ENCODE measurements around the gene TMED6.
A peak's percentile ranks its signal among the peaks of the same experiment; 100 is the strongest.

The TMED6 gene

DNA sequence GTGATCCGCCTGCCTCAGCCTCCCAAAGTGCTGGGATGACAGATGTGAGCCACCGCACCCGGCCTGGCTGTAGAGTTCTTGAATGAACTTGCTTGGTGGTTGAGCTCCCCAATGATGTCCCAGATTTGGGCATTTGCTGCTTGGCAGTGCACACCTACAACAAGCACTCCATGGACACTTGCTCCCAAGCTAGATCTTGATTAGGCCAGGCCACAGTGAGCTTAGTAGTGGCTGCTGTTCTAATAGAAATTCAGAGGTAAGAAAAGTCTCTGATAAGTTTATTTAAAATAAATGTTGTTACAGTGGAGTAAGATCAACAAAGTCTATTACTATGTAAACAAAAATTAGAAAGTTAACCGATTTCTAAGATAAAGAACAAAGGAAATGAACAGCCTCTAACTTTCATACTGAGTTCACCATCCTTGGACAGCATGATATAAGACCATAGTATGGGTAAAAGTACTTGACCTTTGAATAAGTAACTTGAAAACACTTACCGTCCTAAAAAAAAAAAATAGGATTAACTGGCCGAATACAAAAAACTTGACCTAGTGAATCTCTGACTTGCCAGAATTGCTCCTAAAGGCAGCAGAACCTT lies 951 bp downstream of the TMED6 start:
- no peak for DNase-seq

DNA sequence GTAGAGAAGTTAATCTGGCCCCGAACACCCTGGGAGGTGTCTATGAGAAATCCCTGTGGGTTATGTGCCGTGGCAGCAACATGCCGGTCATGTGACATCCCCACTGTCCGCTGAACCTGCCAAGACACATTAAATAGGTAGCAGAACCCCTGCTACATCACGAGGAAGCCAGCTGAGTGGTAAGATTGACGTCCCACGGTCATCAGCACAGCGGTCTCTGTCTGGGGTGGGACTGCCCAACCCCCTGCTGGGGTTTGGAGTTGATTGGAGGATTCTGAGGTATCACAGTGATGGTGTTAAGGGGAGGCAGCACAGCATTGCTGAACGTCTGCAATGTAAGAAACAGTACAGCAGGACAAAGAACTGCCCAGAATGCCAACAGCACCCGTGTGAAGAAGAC lies 2.0 kb downstream of the TMED6 start:
- no peak for DNase-seq

DNA sequence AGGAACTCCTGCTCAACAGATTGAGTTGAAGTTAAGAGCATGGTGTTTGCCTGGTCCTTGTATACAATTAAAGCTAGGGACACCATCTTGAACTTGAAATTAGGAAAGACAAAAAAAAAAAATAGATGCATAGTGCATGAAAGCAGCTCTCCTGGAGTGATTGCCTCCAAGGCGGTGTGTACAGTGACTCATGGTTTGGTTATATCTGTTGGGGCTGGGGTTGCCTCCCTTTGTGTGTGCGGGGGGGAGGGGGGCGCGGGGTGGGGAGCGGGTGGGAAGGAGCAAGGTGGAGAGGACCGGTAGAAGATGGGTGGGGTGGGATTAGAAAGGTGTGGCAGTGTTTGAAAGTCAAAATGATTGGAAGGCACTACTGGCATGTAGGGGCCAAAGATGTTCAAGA lies 3.4 kb downstream of the TMED6 start:
- DNase-seq: no peak

DNA sequence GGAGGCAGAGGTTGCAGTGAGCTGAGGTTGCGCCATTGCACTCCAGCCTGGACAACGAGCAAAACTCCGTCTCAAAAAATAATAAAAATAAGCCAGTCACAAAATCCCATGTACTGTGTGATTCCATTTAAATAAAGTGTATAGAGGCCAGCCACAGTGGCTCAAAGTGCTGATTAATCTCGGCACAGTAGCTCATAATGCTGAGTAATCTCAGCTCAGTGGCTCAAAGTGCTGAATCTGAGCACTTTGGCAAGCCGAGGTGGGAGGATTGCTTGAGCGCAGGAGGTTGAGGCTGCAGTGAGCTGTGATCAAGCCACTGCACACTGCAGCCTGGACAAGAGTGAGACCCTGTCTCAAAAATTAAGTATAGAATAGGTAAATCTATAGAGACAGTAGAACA lies 4.9 kb downstream of the TMED6 start:
- DNase-seq: no peak

DNA sequence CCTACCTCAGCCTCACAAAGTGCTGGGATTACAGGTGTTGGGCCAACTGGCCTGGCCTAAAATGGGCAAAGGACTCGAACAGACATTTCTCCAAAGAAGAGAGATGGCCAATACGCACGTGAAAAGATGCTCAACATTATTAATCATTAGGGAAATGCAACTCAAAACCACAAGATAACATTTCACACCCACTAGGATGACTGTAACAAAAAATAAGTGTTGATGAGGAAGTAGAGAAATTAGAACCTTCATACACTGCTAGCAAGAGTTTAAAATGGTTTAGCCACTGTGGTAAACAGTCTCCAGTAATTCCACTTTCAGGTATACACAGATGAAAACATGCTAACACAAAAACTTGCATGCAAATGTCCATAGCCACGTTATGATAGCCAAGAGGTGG lies 5.7 kb downstream of the TMED6 start:
- DNase-seq: no peak

DNA sequence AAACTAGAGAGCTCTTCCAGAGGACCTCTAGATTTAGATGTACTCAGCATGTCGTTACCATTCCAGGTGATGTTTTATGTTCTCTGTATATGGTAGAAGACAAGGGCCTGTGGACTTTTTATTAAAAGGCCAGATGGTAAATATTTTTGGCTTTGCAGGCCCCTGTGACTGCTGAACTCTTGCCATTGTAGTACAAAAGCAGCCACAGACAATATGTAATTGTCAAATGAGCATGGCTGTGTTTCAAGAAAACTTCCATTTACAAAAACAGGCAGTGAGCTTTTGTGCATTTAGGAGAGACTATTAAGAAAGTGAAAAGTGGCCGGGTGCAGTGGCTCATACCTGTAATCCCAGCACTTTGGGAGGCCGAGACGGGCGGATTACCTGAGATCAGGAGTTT lies 7.4 kb downstream of the TMED6 start:
- no peak for DNase-seq

DNA sequence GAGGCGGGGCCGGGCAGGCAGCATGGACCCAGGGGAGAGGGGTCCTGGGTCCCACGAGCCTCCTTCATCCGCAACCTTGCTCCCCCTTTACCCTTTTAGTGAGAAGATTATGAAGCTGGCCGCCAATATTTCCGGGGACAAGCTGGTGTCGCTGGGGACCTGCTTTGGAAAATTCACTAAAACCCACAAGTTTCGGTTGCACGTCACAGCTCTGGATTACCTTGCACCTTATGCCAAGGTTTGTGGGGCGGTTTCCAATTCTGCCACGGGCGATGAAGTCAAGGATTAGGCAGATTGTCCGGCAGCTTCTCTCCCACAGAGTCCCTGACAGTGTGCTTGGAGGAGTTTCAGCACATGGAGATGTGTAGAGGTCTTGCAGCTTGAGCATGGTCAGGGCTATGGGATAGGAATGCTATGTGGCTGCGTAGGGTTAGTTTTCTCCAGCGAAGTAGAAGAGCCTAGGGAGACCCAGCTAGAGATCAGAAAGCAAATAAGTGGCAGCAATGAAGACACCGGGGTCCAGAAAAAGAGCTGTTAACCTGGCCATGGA lies 11.4 kb downstream of the TMED6 start:
- DNase-seq: no peak

DNA sequence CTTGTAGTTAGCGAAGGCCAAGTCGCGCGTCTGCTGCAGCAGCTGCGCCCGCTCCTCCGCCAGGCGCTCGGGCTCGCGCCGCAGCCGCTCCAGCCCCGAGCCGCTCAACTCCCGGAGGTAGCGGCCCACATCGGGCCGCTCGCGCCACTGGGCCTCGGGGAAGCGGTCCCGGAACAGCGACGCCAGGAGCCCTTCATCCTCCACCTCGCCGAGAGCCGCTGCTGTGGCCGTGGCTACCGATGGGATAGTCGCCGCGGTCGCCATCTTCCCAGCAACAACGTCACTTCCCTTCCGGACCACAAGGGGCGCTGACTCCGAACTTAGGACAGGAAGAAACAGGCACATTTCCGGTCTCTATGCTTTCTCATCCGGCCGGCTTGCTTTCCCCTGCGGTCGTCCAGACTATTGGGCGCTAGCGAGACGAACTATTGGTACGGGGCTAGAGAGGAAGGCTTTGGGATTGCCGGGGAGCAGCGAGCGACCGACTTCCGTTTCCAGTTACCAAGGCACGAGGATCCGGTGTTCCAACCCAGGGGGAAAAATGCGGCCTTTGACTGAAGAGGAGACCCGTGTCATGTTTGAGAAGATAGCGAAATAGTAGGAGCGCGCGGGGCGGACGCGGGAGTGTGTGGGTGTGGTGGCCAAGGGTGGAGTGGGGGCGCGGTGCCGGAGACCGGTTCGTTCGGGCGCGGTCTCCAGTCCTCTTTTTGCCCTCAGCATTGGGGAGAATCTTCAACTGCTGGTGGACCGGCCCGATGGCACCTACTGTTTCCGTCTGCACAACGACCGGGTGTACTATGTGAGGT lies 12.1 kb downstream of the TMED6 start, which contains the start of the genes COG8 and NIP7:
Gene COG8 (minus strand): TSS at position 276 of the 806 bp plus-strand sequence. CDS start 12 bp downstream, at position 264.
Gene NIP7 (plus strand): TSS at position 484 of the 806 bp plus-strand sequence. CDS start 58 bp downstream, at position 542.
- DNase-seq: peak; percentile 93 to 97

DNA sequence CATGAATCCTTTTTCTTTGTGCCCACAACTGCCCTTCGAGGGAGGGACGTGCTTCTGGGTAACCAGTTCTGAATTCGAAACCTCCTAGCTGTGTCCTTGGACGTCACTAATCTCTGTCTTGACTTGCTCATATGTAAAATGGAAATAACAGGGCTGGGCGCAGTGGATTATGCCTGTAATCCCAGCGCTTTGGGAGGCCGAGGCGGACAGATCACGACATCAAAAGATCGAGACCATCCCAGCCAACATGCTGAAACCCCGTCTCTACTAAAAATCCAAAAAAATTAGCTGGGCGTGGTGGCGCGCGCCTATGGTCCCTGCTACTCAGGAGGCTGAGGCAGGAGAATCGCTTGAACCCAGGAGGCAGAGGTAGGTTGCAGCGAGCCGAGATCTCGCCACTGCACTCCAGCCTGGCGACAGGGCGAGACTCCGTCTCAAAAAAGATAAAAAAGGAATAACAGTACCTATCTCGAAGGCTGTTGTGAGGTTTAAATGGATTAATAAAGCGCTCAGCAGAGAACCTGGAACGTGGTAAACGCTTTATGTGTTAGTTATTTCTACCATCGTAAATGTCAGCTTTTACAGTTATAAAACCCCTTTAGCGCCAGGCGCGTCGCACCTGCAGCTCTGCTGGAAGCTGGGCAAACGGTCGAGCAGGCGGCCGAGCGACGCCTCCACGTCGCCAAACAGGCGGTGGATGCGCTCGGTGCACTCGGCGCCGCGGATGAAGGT lies 12.9 kb downstream of the TMED6 start:
- no peak for DNase-seq

DNA sequence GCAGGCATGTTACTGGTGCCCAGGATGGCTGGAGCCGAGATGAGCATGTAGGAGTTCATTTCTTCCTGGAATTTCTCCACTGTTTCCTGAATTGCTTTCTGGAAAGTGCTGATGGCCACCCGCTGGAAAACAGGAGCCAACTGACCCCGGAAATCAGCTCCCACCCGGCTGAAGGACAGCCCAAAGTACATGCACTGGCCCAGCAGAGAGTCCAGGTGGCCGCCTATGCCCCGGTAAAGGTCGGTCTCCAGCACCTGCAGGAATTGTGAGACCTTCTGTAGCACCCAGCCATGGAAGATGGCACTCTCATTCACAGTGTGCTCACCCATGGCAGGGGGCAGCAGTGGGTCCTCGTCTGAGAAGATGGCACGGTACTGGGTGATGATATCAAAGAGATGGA lies 16.9 kb downstream of the TMED6 start:
- DNase-seq: no peak

DNA sequence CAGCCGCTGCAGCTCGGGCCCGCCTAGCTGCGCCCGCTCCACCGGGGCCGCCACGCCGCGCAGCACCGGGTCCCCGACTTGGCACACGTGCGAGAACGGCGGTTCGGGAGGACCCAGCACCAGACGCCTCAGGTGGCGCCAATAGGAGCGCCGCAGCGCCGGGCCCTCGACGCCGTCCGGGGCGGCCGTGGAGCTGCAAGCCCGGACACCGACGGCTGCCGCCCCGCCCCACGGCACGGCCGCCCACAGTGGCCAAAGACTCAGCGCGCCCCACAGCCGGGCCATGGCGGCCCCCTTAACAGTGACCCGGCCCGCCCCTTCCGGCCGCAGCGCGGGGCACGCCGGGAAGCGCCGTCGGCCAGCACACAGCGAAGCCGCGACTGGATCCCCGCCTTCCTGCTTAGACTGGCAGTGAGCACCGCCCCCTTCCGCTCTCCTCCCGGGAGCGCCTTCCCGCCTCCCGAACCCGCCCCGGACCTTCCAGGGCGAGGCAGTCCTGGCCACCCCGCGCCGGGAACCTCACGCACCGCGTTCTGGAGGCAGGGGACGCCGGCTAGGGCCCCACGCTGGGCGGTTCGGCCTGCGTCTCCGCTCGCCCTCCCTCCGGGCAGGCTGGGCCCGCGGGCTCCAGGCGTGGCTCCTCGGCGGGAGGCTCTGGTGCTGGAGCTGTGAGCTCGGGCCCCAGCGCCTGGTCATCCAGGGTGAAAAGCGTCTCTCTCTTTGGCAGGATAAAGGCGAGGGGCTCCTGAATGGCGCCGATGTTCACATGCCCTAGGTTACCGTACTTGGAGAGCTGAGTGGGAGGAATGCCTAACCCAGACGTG lies 21.1 kb downstream of the TMED6 start, which contains the start of gene PDF:
Gene PDF (minus strand): TSS at position 303 of the 824 bp plus-strand sequence. CDS start 18 bp downstream, at position 285.
- peak; percentile 86 to 92 for DNase-seq

DNA sequence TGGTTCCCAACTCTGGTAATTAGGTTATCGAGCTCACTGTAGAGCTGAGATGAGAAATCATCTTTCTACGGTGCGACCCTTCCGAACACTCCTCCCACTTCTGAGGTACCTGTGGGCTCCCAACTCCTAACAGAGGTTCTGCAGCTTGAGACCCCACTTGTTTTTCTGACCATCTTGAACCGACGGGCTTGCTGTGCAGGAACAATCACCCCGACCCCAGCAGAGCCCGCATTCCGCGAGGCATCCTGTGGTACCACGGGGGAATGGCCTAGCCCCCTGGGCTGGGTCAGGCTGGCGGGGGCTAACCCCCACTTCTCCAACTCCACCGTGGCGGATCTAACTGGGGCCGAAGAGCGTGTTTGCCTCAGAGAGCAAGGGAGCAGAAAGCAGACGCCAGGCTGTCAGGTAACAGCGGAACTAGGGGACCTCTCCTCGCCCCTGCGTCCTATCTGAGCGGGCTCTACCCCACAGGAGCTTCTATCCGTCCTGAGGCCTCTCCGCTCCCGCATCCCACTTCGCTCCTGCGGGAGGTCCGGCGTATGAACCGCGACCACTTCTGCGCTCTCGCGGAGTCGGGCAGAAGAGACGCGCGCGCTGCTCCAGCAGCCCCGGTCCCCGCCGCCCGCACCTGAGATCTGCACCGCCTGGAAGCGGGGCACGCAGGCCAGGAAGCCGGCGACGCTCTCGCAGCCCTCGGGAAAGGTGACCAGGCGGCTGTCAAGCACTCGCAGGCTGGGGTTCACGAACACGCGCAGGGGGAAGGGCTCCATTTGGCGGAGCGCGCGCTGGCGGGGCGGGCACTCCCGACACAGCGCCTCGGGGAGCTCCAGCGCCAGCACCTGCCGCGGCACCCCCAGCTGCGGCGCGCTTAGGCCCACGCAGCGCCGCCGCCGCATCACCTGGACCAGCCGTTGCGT lies 22.0 kb downstream of the TMED6 start:
- DNase-seq: peak in 1 of 2 experiments; percentile 57

DNA sequence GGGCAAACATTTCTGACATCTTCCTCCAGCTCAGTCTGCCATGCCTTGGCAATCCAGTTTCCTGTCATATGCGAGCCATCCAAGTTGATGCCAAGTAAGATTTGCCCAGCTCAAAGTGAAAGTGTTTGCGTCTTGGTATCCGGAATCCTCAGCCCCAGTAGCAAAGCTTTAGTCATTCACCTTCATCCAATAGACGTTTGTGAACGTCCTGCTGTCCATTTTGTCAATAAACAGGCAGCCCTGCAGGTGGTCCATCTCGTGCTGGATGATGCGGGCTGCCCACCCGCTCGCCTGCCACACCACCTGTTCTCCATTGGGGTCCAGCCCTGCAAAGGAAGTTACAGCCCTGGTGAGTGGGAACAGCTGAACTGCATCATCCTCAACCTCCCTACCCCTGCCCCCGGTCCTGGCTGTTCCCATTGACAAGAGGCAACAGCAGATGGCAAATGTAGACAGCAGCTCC lies 22.7 kb downstream of the TMED6 start:
- DNase-seq: peak in 1 of 2 experiments; percentile 3

DNA sequence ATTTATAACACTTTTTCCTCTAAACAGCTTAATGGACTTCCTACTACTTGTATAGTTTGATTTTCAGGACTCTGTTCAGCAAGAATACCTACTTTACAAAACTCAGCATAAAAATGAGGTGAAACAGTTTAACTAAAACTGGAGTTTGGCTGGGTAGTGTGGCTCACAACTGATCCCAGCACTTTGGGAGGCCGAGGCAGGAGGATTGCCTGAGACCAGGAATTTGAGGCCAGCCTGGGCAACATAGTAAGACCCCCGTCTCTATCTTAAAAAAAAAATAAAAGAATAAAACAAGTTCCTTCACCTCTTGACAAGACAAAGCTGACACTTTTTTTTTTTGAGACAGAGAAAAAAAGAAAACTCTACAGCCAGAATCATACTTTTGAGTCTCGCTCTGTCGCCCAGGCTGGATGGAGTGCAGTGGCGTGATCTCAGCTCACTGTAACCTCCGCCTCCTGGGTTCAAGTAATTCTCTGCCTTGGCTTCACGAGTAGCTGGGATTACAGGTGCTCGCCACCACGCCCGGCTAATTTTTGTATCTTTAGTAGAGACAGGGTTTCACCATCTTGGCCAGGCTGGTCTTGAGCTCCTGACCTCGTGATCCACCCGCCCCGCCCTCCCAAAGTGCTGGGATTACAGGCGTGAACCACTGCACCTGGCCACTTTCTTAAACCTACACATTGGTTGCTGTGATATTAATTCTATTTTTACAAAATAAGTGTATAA lies 23.8 kb downstream of the TMED6 start:
- no peak for DNase-seq

DNA sequence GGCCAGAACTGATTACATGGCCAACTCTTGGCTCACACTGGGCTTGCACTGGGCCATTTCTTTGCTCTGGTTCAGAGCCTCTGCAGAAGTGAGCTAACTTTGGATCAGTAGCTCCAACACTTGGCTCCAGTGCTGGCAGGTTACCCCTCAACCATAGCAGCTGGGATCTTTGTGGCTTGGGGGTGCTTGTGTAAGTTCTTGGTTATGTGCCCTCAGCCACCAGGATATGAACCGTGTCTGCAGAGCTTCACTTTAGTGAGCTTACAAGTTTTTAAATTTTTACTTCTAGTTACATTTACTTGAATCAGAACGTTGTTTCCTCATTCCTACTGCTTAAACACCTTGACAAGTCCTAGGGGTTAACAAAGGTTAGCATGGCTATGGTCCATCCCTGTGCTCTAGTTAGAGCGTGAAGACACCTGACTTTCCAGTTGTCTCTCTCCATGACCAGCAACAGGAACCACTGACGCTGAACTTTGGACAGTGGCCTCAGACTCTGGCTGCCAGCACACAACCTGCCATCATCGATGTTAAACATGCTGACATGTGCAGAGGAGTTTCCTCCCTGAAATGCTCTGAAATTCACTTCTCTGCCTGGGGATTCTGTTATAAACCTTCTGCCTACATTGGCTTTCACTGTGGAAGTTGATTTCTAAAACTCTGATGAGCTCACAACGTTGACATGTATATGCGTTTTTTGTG lies 25.3 kb downstream of the TMED6 start:
- no peak for DNase-seq

DNA sequence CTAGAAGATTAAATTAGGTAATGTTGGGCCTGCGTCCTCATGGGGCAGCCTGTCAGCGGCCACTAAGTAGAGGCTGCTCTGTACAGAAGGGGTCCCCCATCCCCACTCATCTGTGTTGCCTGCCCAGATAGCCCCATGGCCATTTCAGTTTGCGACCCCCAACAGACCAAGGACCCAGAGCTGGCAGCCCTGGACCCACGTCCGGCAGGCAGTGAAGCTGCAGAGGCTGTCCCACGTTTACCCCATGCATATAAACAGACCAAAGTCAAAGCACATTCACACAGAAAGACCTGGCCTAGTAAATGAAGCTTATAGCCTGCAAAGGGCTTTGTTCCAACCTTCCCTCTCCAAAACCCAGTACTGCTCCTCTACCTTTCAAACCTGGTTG lies 25.8 kb downstream of the TMED6 start:
- DNase-seq: no peak

DNA sequence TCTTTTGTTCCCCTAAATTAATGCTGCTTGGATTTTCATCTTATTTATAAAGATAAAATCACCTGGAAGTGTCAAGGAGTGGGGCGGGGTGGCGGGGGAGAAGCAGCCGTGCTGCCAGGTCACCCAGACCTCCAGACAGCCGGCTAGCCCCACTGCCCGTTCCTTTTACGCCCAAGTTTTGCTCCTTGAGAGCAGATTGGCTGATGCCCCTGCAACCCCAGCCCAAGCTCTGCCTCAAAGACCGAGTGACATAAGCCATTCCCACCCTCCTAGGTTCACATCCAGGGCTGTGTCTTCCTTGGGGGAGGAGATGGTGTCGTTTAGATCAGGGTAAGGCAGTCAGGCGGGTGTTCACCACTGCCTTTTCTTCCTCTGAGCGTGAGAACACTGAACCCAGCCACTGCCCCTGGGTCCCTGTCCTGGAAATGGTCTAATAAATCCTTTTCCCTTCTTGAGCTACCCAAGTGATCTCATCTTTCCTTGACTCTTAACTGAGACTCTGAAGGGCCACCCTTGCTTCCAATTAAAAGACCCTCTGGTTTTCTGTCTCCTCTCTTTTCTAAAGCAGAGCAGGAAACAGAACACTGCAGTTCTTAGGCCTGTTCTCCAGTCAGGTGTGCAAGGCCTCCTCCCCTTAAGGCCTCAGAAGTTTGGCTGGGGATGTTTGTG lies 26.9 kb downstream of the TMED6 start:
- DNase-seq: no peak

DNA sequence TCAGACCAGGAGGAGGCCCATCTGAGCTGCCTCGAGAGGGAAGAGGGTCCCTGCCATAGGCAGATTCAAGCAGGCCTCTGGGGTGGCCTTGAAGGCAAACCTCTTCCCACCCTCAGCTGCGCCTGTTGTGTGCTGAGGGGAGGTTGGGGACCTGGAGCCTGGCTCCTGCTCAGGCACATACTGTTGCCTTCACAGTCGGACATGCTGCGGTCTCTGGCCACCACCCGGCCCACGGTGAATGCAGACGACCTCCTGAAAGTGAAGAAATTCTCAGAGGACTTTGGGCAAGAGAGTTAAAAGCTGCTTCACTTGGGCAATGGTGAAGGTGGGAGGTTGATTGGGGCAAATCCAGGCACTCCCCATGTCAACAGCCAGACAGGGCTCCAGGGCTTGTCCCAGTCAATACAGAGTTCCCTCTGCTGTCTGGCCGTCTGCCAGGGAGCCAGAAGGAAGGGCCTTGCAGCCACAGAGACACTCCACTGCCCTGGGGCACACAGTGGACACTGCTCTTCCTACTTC lies 27.5 kb downstream of the TMED6 start:
- no peak for DNase-seq

DNA sequence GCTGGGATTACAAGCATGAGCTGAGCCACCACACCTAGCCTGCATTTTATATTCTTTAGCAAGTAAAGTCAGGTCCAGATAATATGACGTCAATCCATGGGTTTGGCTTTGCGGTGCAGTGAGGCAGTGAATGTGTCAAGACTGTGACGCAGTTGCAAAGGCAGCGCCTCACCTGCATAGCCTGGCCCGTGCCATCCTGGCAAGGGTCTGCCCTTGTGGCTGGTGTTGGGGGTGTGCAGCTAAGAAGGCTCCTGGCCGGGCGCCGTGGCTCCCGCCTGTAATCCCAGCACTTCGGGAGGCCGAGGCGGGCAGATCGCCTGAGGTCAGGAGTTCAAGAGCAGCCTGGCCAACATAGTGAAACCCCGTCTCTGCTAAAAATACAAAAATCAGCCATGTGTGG lies 28.2 kb downstream of the TMED6 start:
- no peak for DNase-seq
